ENCODE data around the gene MARCHF2.

The MARCHF2 gene

DNA sequence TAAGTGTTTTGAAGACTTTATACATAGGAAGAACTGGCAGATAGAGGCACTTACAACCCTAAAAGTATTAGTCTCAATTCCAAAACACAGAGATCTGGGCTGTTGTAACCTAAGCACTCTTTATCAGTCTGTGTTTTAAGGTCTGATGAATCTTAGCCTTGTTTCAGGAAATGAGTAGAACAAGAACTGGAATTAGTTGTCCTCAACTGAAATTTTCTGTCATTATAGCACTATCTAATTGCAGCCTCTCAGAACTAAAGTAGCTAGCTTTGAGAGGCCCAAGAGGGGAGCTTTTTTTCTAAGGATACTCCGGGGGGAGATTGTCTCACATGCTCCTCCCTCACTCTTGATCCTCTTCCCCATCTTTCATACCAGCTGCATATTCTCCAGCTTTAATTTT lies 44.7 kb downstream of the MARCHF2 start:
- no peak for ATAC-seq
- TF ChIP-seq CSDC2 (CRISPR knock-in tag; IDR thresholded peaks at IDR 0.05), result no peak
- no peak for TF ChIP-seq ISL1 (CRISPR knock-in tag; IDR thresholded peaks at IDR 0.05)
- no peak for TF ChIP-seq TCF4 (CRISPR knock-in tag; IDR thresholded peaks at IDR 0.05; ENCODE audit: borderline replicate concordance)
- no peak for TF ChIP-seq RARB (CRISPR knock-in tag; IDR thresholded peaks at IDR 0.05)
- no peak for TF ChIP-seq ZNF70 (CRISPR knock-in tag; IDR thresholded peaks at IDR 0.05)
- TF ChIP-seq POU6F1 (CRISPR knock-in tag; IDR thresholded peaks at IDR 0.05; ENCODE audit: borderline replicate concordance, low read depth), result no peak
- no peak for TF ChIP-seq ZNF8 (CRISPR knock-in tag; IDR thresholded peaks at IDR 0.05)
- no peak for TF ChIP-seq BACH2 (CRISPR knock-in tag; IDR thresholded peaks at IDR 0.05; ENCODE audit: borderline replicate concordance)
- no peak for TF ChIP-seq GLIS3 (CRISPR knock-in tag; IDR thresholded peaks at IDR 0.05)
- TF ChIP-seq OSR1 (CRISPR knock-in tag; IDR thresholded peaks at IDR 0.05), result no peak
- no peak for TF ChIP-seq PPARA (CRISPR knock-in tag; IDR thresholded peaks at IDR 0.05; ENCODE audit: borderline replicate concordance)
- no peak for TF ChIP-seq CSRNP3 (CRISPR knock-in tag; IDR thresholded peaks at IDR 0.05)
- no peak for TF ChIP-seq PATZ1 (CRISPR knock-in tag; IDR thresholded peaks at IDR 0.05; ENCODE audit: borderline replicate concordance)
- TF ChIP-seq ZFP30 (CRISPR knock-in tag; IDR thresholded peaks at IDR 0.05), result no peak
- TF ChIP-seq TOX (CRISPR knock-in tag; IDR thresholded peaks at IDR 0.05; ENCODE audit: borderline replicate concordance), result no peak

DNA sequence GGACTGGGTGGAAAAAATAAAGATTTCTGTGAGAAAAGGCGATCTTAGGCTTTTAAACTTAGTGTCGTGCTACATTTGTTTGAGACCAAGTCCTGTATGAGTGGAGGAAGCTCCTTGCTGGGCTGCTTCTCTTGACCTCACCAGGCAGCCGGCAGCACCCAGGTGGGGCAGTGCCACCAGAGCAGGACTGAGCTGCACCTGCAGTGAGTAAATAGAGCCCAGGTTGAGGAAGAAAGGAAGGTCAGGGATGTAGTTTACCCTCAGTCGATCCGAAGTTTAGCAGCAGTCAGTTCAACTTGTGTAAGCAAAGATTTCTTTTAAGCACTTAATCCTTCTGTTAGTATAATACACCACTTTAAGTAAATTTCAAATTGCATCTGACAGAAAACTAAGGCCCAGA lies 45.3 kb downstream of the MARCHF2 start:
- TF ChIP-seq ARNTL (CRISPR knock-in tag; IDR thresholded peaks at IDR 0.05; ENCODE audit: borderline replicate concordance, low read depth), result no peak
- TF ChIP-seq ISL1 (CRISPR knock-in tag; IDR thresholded peaks at IDR 0.05), result no peak
- no peak for TF ChIP-seq SNAI2 (CRISPR knock-in tag; IDR thresholded peaks at IDR 0.05)
- no peak for TF ChIP-seq CSRNP3 (CRISPR knock-in tag; IDR thresholded peaks at IDR 0.05)
- no peak for TF ChIP-seq RARB (CRISPR knock-in tag; IDR thresholded peaks at IDR 0.05)
- no peak for TF ChIP-seq OSR1 (CRISPR knock-in tag; IDR thresholded peaks at IDR 0.05)
- no peak for TF ChIP-seq TCF4 (CRISPR knock-in tag; IDR thresholded peaks at IDR 0.05; ENCODE audit: borderline replicate concordance)
- TF ChIP-seq ZFP3 (CRISPR knock-in tag; IDR thresholded peaks at IDR 0.05), result no peak
- TF ChIP-seq ZNF8 (CRISPR knock-in tag; IDR thresholded peaks at IDR 0.05), result no peak
- TF ChIP-seq ZFP30 (CRISPR knock-in tag; IDR thresholded peaks at IDR 0.05), result no peak
- no peak for TF ChIP-seq GLIS3 (CRISPR knock-in tag; IDR thresholded peaks at IDR 0.05)
- TF ChIP-seq CSDC2 (CRISPR knock-in tag; IDR thresholded peaks at IDR 0.05), result no peak
- TF ChIP-seq TOX (CRISPR knock-in tag; IDR thresholded peaks at IDR 0.05; ENCODE audit: borderline replicate concordance), result no peak
- TF ChIP-seq ZNF565 (CRISPR knock-in tag; conservative IDR thresholded peaks at IDR 0.05; ENCODE audit: low read depth), result no peak
- no peak for ATAC-seq

DNA sequence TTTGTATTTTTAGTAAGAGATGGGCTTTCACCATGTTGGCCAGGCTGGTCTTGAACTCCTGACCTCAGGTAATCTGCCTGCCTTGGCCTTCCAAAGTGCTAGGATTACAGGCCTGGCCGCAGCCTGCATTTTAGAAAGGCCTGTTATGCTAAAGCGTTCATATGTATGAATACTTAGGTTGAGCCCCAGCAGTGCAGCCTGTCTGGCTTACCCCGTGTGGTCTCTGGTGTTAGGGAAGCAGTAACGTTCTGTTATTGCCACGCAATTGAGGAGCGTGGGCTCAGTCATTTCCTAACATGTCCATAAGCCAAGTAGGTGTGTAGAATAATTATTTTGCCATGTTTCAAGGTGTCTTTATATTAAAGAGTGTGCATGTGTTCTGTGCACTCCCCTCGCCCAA lies 46.0 kb downstream of the MARCHF2 start:
- ATAC-seq, result peak; percentile 19; the same call in 2 of the 3 replicates
- TF ChIP-seq ARNTL (CRISPR knock-in tag; IDR thresholded peaks at IDR 0.05; ENCODE audit: borderline replicate concordance, low read depth) (no peak), OSR1 (CRISPR knock-in tag; IDR thresholded peaks at IDR 0.05) (no peak), ISL1 (CRISPR knock-in tag; IDR thresholded peaks at IDR 0.05) (no peak), BACH2 (CRISPR knock-in tag; IDR thresholded peaks at IDR 0.05; ENCODE audit: borderline replicate concordance) (no peak), ZNF8 (CRISPR knock-in tag; IDR thresholded peaks at IDR 0.05) (no peak), TCF4 (CRISPR knock-in tag; IDR thresholded peaks at IDR 0.05; ENCODE audit: borderline replicate concordance) (no peak), SNAI2 (CRISPR knock-in tag; IDR thresholded peaks at IDR 0.05) (no peak), PPARA (CRISPR knock-in tag; IDR thresholded peaks at IDR 0.05; ENCODE audit: borderline replicate concordance) (no peak), ZFP3 (CRISPR knock-in tag; IDR thresholded peaks at IDR 0.05) (no peak), GLIS3 (CRISPR knock-in tag; IDR thresholded peaks at IDR 0.05) (no peak), ZFP30 (CRISPR knock-in tag; IDR thresholded peaks at IDR 0.05) (no peak), ZNF565 (CRISPR knock-in tag; conservative IDR thresholded peaks at IDR 0.05; ENCODE audit: low read depth) (no peak), POU6F1 (CRISPR knock-in tag; IDR thresholded peaks at IDR 0.05; ENCODE audit: borderline replicate concordance, low read depth) (no peak), CSRNP3 (CRISPR knock-in tag; IDR thresholded peaks at IDR 0.05) (no peak), ESRRG (CRISPR knock-in tag; IDR thresholded peaks at IDR 0.05) (no peak), ZC3H10 (CRISPR knock-in tag; IDR thresholded peaks at IDR 0.05) (no peak)
- TF ChIP-seq, protein P1, sequence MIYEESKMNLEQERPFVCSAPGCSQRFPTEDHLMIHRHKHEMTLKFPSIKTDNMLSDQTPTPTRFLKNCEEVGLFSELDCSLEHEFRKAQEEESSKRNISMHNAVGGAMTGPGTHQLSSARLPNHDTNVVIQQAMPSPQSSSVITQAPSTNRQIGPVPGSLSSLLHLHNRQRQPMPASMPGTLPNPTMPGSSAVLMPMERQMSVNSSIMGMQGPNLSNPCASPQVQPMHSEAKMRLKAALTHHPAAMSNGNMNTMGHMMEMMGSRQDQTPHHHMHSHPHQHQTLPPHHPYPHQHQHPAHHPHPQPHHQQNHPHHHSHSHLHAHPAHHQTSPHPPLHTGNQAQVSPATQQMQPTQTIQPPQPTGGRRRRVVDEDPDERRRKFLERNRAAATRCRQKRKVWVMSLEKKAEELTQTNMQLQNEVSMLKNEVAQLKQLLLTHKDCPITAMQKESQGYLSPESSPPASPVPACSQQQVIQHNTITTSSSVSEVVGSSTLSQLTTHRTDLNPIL (CRISPR knock-in tag; IDR thresholded peaks at IDR 0.05; ENCODE audit: low read depth), result no peak
